Heart right ventricle (tissue), 16 donors: ENCODE results near the gene MAPK6. TPM values are rescaled to one million over a fixed set of nuclear protein-coding genes. Genes with fewer than 3 reads are reported as not detected.
"Not testable (repeated sequence)": the region's sequence is repeated elsewhere in the genome, so short reads cannot be mapped to it uniquely, and the experiment has no call there.

Experiments
- ATAC-seq, 8 donors: fragments of 200-7000 bp; cut with Tn5 transposase; one replicate each; pipeline ENCODE4 v1.9.1; 2020; ENCODE audit warnings: mild to moderate bottlenecking in 8 of 8, moderate library complexity in 8 of 8, moderate number of reproducible peaks in 1 of 8
- DNase-seq, 2 donors: peaks; one replicate each; pipeline ENCODE4 v3.0.0-alpha.2; 2020
- H3K27ac ChIP-seq, 10 donors: fragments of 200-600 bp; sonication (generic) in 2 of 10; one replicate each; pipeline versions ENCODE4 v1.5.0 to v1.8.0; 2020 to 2022; ENCODE audit warnings: mild to moderate bottlenecking in 3 of 10
- H3K27me3 ChIP-seq, 7 donors: fragments of 200-600 bp; one replicate each; pipeline ENCODE4 v1.8.0; 2021 to 2022; ENCODE audit warnings: mild to moderate bottlenecking in 2 of 7
- H3K36me3 ChIP-seq, 9 donors: fragments of 200-600 bp; sonication (generic) in 1 of 9; one replicate each; pipeline versions ENCODE4 v1.5.0 to v1.8.0; 2020 to 2022; ENCODE audit warnings: mild to moderate bottlenecking in 2 of 9
- H3K4me1 ChIP-seq, 9 donors: fragments of 200-600 bp; sonication (generic) in 1 of 9; one replicate each; pipeline versions ENCODE4 v1.5.0 to v1.8.0; 2020 to 2022; ENCODE audit warnings: mild to moderate bottlenecking in 4 of 9
- H3K4me3 ChIP-seq, 10 donors: fragments of 200-600 bp; sonication (generic) in 2 of 10; one replicate each; pipeline versions ENCODE4 v1.5.0 to v1.8.0; 2020 to 2022; ENCODE audit warnings: mild to moderate bottlenecking in 7 of 10, moderate library complexity in 2 of 10
- H3K9me3 ChIP-seq, 11 donors: fragments of 200-600 bp in 10 of 11; sonication (generic) in 2 of 11; one replicate each; pipeline versions ENCODE4 v1.5.0 to v1.8.0; 2013 to 2022; ENCODE audit warnings: mild to moderate bottlenecking in 2 of 11, control low read depth in 1 of 11, moderate library complexity in 1 of 11
- CTCF ChIP-seq, 9 donors: fragments of 200-600 bp; sonication (generic) in 2 of 9; IDR thresholded peaks; one replicate each; pipeline versions ENCODE4 v1.5.0 to v1.8.0; 2021 to 2022; ENCODE audit warnings: antibody characterized with exemption in 9 of 9, mild to moderate bottlenecking in 5 of 9, moderate library complexity in 1 of 9
- WGBS, 2 donors: extraction: QIAGEN DNeasy Blood & Tissue Kit; methylation state at CpG; one replicate each; pipeline ENCODE4 v1.1.7; 2013; ENCODE audit warnings: inconsistent platforms in 1 of 2; 5-methylcytosine and 5-hydroxymethylcytosine counted together
- intact Hi-C, 10 donors: fragments of 100-400 bp; cut with DNase I; formaldehyde crosslinking; loops; one replicate each; pipeline versions ENCODE4 v1.11.1 to v1.14.2; 2022
- polyA plus RNA-seq, 2 donors: library from polyadenylated mRNA; stranded (reverse); fragments of 200-250 nt; gene quantifications; one replicate each; pipeline ENCODE4 v1.2.3, GENCODE V29; 2013
- total RNA-seq, 10 donors: library from RNA; stranded (reverse); fragmentation: NEBNext Ultra II Directional in 3 of 10; extraction: Animal tissue kit (Norgen Biotek cat#: 25700) in 3 of 10; gene quantifications; one replicate each; pipeline versions ENCODE4 v1.2.1 to v1.2.4, GENCODE V29; 2021 to 2023
- donor health status: Arrhythmogenic right ventricular cardiomyopathy.
- donor health status: ischemic (EF 13 %, LVEDD 7.1; RV severe dilation, severe dysfunction).
- donor health status: healthy with polysubstance abuse.
- donor health status: DM: no; HTN: yes; CAD: no.
- donor health status: DM: no; HTN: no; CAD: no.
- donor health status: ischemic (EF 25% LVEDD 6.9; RV normal size, moderate dysfunction).
- donor health status: ischemic (EF 25% LVEDD 5.7; RV mildly dilated, moderate dysfunction).
- donor health status: healthy.
- donor health status: DM: yes; HTN: yes; CAD: no.
- donor health status: Ischemic cardiomyopathy.
- donor health status: ischemic (EF 35%, LVEDD 5.7; RV mildly dilated, moderate dysfunction).
- donor health status: nonischemic (EF 11% LVEDD 7.7; RV severe dilation, severe dysfunction).
- donor health status: DM: yes; HTN: yes; CAD: no.
- donor health status: PGD.
- donor health status: ischemic (EF 29% LVEDD 5.4; RV normal size, mild dysfunction).
- donor health status: nonischemic (EF 23%, LVEDD 6.1; RV moderate dilation, normal function).

MAPK6 gene
- total and polyA plus RNA-seq, 12 donors, result 4.2 to 21.8 (median 17.9) TPM

- ATAC-seq (no peak), DNase-seq (no peak)
- intact Hi-C loops, result no loop called here
- 96 to 99% methylated on average over 4 of the region's 4 CpGs for WGBS, 2 donors
- peaks cover 0 to 99% (median 25%) of the 10 kb centered on the region in 9 donors for H3K36me3 ChIP-seq
- H3K27me3 ChIP-seq, result no peaks in the 10 kb centered on the region
- no peak overlapping the region for H3K4me3 ChIP-seq
- H3K27ac ChIP-seq, result no peak overlapping the region
- TF ChIP-seq CTCF (IDR thresholded peaks at IDR 0.05), result no peak
- peaks cover 0 to 8% (median 0%) of the 10 kb centered on the region in 11 donors for H3K9me3 ChIP-seq
- H3K4me1 ChIP-seq, result peaks cover 0 to 22% (median 0%) of the 10 kb centered on the region in 9 donors
These were observed 35.4 kb downstream of the MAPK6 start for GRCh38 chr15:52054381-52054780.

DNA sequence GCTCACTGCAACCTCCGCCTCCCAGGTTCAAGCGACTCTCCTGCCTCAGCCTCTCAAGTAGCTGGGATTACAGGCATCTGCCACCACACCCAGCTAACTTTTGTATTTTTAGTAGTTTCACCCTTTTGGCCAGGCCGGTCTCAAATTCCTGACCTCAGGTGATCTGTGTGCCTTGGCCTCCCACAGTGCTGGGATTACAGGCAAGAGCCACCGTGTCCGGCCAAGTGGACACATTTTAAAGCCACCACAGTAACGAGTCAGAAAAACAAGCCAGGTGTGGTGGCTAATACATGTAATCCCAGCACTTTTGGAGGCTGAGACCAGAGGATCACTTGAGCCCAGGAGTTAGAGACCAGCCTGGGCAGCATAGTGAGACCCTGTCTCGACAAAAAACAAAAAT lies 35.8 kb downstream of the MAPK6 start:
- WGBS, 2 donors, result 98 to 99% methylated on average over 7 of the region's 7 CpGs
- H3K27ac ChIP-seq, DNase-seq, H3K9me3 ChIP-seq, H3K27me3 ChIP-seq, intact Hi-C loops, ATAC-seq, H3K4me3 ChIP-seq: not testable (repeated sequence)
- peaks cover 0 to 100% (median 24%) of the 10 kb centered on the region in 9 donors for H3K36me3 ChIP-seq
- H3K4me1 ChIP-seq, result peaks cover 0 to 22% (median 0%) of the 10 kb centered on the region in 9 donors

- intact Hi-C loops, result no loop called here
- Histone ChIP-seq H3K4me1 (peaks cover 0 to 22% (median 0%) of the 10 kb centered on the region in 9 donors), H3K4me3 (no peak overlapping the region), H3K9me3 (peaks cover 0 to 8% (median 0%) of the 10 kb centered on the region in 11 donors), H3K36me3 (peaks cover 0 to 100% (median 29%) of the 10 kb centered on the region in 9 donors), H3K27ac (no peak overlapping the region), H3K27me3 (no peaks in the 10 kb centered on the region)
- WGBS, 2 donors, result 94 to 100% methylated on average over 1 of the region's 1 CpG
- ATAC-seq (no peak), DNase-seq (no peak)
- TF ChIP-seq CTCF (IDR thresholded peaks at IDR 0.05), result no peak
These were observed 37.0 kb downstream of the MAPK6 start for GRCh38 chr15:52056001-52056400.

DNA sequence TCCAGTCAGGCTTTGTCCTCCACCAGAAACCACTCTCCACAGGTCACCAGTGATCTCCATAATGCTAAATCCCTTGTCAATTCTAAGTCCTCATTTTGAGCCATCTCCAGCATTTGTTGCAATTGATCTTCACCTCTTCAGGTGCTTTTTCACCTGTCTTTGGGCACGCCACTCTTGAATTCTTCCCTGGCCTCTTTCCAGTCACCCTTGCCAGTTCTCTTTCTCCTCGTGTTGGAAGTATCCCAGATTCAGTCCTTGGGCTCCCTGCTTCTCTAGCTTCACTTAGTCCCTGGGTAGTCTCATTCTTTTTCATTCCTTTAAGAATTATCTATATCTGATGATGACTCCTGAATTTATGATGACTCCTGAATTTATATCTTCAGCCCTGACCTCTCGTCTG lies 37.5 kb downstream of the MAPK6 start:
- Histone ChIP-seq H3K27me3 (no peaks in the 10 kb centered on the region), H3K4me3 (no peak overlapping the region), H3K36me3 (peaks cover 0 to 100% (median 29%) of the 10 kb centered on the region in 9 donors), H3K27ac (no peak overlapping the region), H3K4me1 (peaks cover 0 to 20% (median 0%) of the 10 kb centered on the region in 9 donors), H3K9me3 (peaks cover 0 to 8% (median 0%) of the 10 kb centered on the region in 11 donors)
- intact Hi-C loops, result no loop called here
- TF ChIP-seq CTCF (IDR thresholded peaks at IDR 0.05), result no peak
- no peak for DNase-seq
- 76 to 85% methylated on average over 3 of the region's 3 CpGs for WGBS, 2 donors
- ATAC-seq, result no peak

GRCh38 chr15:52057996-52058395 lies 39.0 kb downstream of the MAPK6 start:
- DNase-seq (no peak), ATAC-seq (no peak)
- Histone ChIP-seq H3K36me3 (peaks cover 0 to 100% (median 27%) of the 10 kb centered on the region in 9 donors), H3K27me3 (no peaks in the 10 kb centered on the region), H3K27ac (no peak overlapping the region), H3K4me1 (peaks cover 0 to 7% (median 0%) of the 10 kb centered on the region in 9 donors), H3K4me3 (no peak overlapping the region), H3K9me3 (no peaks in the 10 kb centered on the region)
- no peak for TF ChIP-seq CTCF (IDR thresholded peaks at IDR 0.05)
- intact Hi-C loops, result no loop called here
